HepG2 (cell line): Measurements from ENCODE around the gene CATSPERB. TPM values are rescaled to one million over a fixed set of nuclear protein-coding genes. Genes with fewer than 3 reads are reported as not detected.

ENCODE experiments used
- ATAC-seq: fragments of 200-7000 bp; cut with Tn5 transposase; 3 replicates; pipeline ENCODE4 v1.9.1; 2020; ENCODE audit warnings: mild to moderate bottlenecking, moderate library complexity
- BruUV-seq: library from RNA; stranded (reverse); fragments of 400-500 nt; replicated peaks from 2 replicates; lab custom pipeline; 2021; lab: Mats Ljungman, UMichigan
- CTCF ChIA-PET: fragments of 300-600 bp; formaldehyde crosslinking; extraction: SDS; loops from one replicate; lab custom pipeline; 2021; ENCODE audit warnings: low total read pairs, inconsistent platforms, low intra/inter-chr PET ratio; lab: Yijun Ruan, JAX
- POLR2A ChIA-PET: fragments of 350-600 bp; sonication (Branson Sonifier 250); formaldehyde crosslinking; loops from one replicate; lab custom pipeline; 2020; ENCODE audit warnings: antibody characterized with exemption, inconsistent platforms; lab: Yijun Ruan, JAX
- DNase-seq: peaks from one replicate; pipeline ENCODE4 v3.0.0-alpha.2; 2015; ENCODE audit warnings: low spot score
- FAIRE-seq: peaks from 3 replicates; lab custom pipeline; 2011; peaks lifted over from hg19 to GRCh38; lab: Jason Lieb, UNC
- H2AFZ ChIP-seq: one replicate; pipeline ENCODE4 v1.6.1; 2011; ENCODE audit warnings: low read length, inconsistent platforms
- H3K27ac ChIP-seq: fragments of 300-600 bp; 3 replicates; pipeline ENCODE4 v1.8.0; 2011; ENCODE audit warnings: mixed run types, mild to moderate bottlenecking, mixed read lengths, low read length, inconsistent platforms; ENCODE audit not compliant: insufficient read depth; ENCODE audit errors: extremely low read length
- H3K27me3 ChIP-seq, 2 experiments: fragments of 200-600 bp in 1 of 2; 2 replicates in 1 of 2; 3 replicates in 1 of 2; pipeline versions ENCODE4 v1.6.0 to v1.8.0; 2011; ENCODE audit warnings: low read length in 2 of 2, mild to moderate bottlenecking in 2 of 2, moderate library complexity in 2 of 2, inconsistent platforms in 1 of 2; ENCODE audit not compliant: insufficient read depth in 2 of 2, control insufficient read depth in 1 of 2
- H3K36me3 ChIP-seq, 2 experiments: fragments of 200-600 bp in 1 of 2; replicated peaks in 1 of 2; 2 replicates in 1 of 2; 3 replicates in 1 of 2; pipeline versions ENCODE4 v1.5.1 to v1.8.0; 2011; ENCODE audit warnings: low read length in 2 of 2, inconsistent platforms in 1 of 2; ENCODE audit not compliant: insufficient read depth in 2 of 2, control insufficient read depth in 1 of 2
- H3K4me1 ChIP-seq: 2 replicates; pipeline ENCODE4 v1.5.1; 2012; ENCODE audit warnings: low read length, inconsistent platforms; ENCODE audit not compliant: insufficient read depth
- H3K4me2 ChIP-seq: 2 replicates; pipeline ENCODE4 v1.6.0; 2011; ENCODE audit warnings: low read depth, low read length, inconsistent platforms
- H3K4me3 ChIP-seq, 3 experiments: fragments of 200-600 bp in 1 of 3; sonication (generic), shearing (Covaris generic) in 1 of 3; replicated peaks in 1 of 3; 2 replicates each; pipeline ENCODE4 v1.5.1; 2011 to 2016; ENCODE audit warnings: low read length in 3 of 3, inconsistent platforms in 2 of 3, low read depth in 2 of 3, mild to moderate bottlenecking in 2 of 3, control low read depth in 1 of 3, mixed read lengths in 1 of 3; ENCODE audit not compliant: insufficient read depth in 1 of 3
- H3K79me2 ChIP-seq: one replicate; pipeline ENCODE4 v1.6.1; 2011; ENCODE audit warnings: low read length, inconsistent platforms; ENCODE audit not compliant: insufficient read depth
- H3K9ac ChIP-seq: 2 replicates; pipeline ENCODE4 v1.6.0; 2011; ENCODE audit warnings: mild to moderate bottlenecking, low read depth, low read length, inconsistent platforms; ENCODE audit not compliant: insufficient read depth
- H3K9me3 ChIP-seq: 2 replicates; pipeline ENCODE4 v1.5.1; 2012; ENCODE audit warnings: mild to moderate bottlenecking, low read length
- H4K20me1 ChIP-seq: 2 replicates; pipeline ENCODE4 v1.6.0; 2011; ENCODE audit warnings: inconsistent platforms, mild to moderate bottlenecking, low read length, moderate library complexity; ENCODE audit not compliant: insufficient read depth
- IKZF1 ChIP-seq: fragments of 450-650 bp; IDR thresholded peaks from 2 replicates; pipeline ENCODE4 v1.7.1; 2016
- SOX5 ChIP-seq: IDR thresholded peaks from 2 replicates; pipeline ENCODE4 v1.6.1; 2016; ENCODE audit warnings: borderline replicate concordance
- SYNCRIP ChIP-seq: fragments of 200-400 bp; formaldehyde crosslinking; IDR thresholded peaks from 2 replicates; pipeline ENCODE4 v1.6.1; 2018; ENCODE audit warnings: mild to moderate bottlenecking, low read depth, low read length; ENCODE audit not compliant: insufficient read depth
- ZBTB20 ChIP-seq: sonication (generic); formaldehyde crosslinking; IDR thresholded peaks from 2 replicates; pipeline ENCODE4 v1.8.1; 2023; ENCODE audit warnings: missing genetic modification reagents, low read depth, mild to moderate bottlenecking, borderline replicate concordance
- ZNF44 ChIP-seq: sonication (generic); formaldehyde crosslinking; IDR thresholded peaks from 2 replicates; pipeline ENCODE4 v1.5.1; 2020; ENCODE audit warnings: mild to moderate bottlenecking, missing genetic modification reagents
- ZNF839 ChIP-seq: sonication (generic); formaldehyde crosslinking; IDR thresholded peaks from 2 replicates; pipeline ENCODE4 v1.4.0; 2020; ENCODE audit warnings: missing genetic modification reagents, mild to moderate bottlenecking, borderline replicate concordance
- WGBS: methylation state at CpG from one replicate; pipeline ENCODE4 v1.1.6; 2017; ENCODE audit warnings: low lambda C conversion rate; 5-methylcytosine and 5-hydroxymethylcytosine counted together
- in situ Hi-C: cut with HindIII; loops from 2 replicates; pipeline ENCODE4 v1.10.0; 2017; ENCODE audit warnings: low pct_unique_long_range_greater_than_20kb; ENCODE audit not compliant: extremely low pct_ligation_motif_present
- intact Hi-C: fragments of 100-400 bp; cut with micrococcal nuclease; formaldehyde crosslinking; loops from one replicate; pipeline ENCODE4 v1.10.0; 2022; ENCODE audit not compliant: unreplicated experiment
- polyA plus RNA-seq, 8 experiments: library from polyadenylated mRNA; depleted of rRNA in 3 of 8; stranded (reverse) in 7 of 8; unstranded in 1 of 8; fragments of >200 nt; fragmentation: Illumina TruSeq in 4 of 8; extraction: Trizol in 4 of 8; gene quantifications; 2 replicates each; pipeline versions ENCODE4 v1.2.1 to v1.2.3, GENCODE V29; 2011 to 2016; ENCODE audit warnings: low read depth in 4 of 8, missing spikeins in 1 of 8, mixed read lengths in 1 of 8; ENCODE audit not compliant: insufficient read depth in 1 of 8
- total RNA-seq, 5 experiments: library from RNA; depleted of rRNA; stranded (reverse); fragments of >200 nt; fragmentation: Illumina TruSeq; extraction: Trizol; gene quantifications; 2 replicates each; pipeline ENCODE4 v1.2.3, GENCODE V29; 2016; ENCODE audit warnings: low read depth in 1 of 5
- TF ChIP-seq, protein P1 (sequence below): sonication (generic); formaldehyde crosslinking; IDR thresholded peaks from 2 replicates; pipeline ENCODE4 v1.8.0; 2022; ENCODE audit warnings: missing genetic modification reagents, mild to moderate bottlenecking, borderline replicate concordance
- TF ChIP-seq, protein P2 (sequence below): sonication (generic); formaldehyde crosslinking; IDR thresholded peaks from 2 replicates; pipeline ENCODE4 v1.4.0; 2020; ENCODE audit warnings: missing genetic modification reagents

The CATSPERB gene
- total and polyA plus RNA-seq, 2 of the 13 experiments (the other 11 are each of a cell fraction or from before 2014, with no cell fraction given): not detected

DNA sequence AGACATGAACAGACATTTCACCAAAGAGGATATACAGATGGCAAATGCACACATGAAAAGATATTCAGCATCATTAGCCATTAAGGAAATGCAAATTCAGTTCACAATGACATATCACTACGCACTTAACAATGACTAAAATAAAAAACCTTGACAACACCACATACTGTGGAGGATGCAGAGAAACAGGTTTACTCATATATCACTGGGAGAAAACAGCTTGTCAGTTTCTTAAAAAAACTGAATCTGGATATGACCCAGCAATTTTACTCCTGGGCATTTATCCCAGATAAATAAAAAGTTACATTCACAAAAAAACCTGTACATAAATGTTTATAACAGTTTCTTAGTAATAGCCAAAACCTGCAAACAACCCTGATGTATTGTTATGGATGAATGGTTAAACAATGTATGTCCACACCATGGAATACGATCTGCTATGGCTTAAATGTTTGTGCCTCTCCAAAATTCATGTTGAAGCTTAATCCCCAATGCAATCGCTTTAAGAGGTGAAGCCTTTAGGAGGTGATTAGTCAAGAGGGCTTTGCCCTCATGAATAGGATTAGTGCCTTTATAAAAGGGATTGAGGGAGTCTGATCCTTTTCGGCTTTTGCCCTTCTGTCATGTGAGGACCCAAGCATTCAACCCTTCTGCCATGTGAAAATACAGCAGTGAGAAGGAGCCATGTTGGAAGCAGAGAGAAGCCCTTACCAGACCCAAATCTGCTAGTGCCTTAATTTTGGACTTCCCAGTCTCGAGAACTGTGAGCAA, 185.8 kb downstream of the CATSPERB start:
- in situ Hi-C loops: no loop called here

More for the DNA sequence above, 185.8 kb downstream of the CATSPERB start:
- no peaks in the 10 kb centered on the region for H3K36me3 ChIP-seq
- POLR2A ChIA-PET: no interaction called here
- no peaks in the 10 kb centered on the region for H3K79me2 ChIP-seq
- no peak for ATAC-seq
- H3K9ac ChIP-seq: no peak overlapping the region
- H3K4me2 ChIP-seq: no peak overlapping the region
- H4K20me1 ChIP-seq: no peaks in the 10 kb centered on the region
- no peak overlapping the region for H3K4me3 ChIP-seq
- no peak overlapping the region for H2AFZ ChIP-seq
- no TSS peak for BruUV-seq
- no peak overlapping the region for H3K27ac ChIP-seq
- intact Hi-C loops: no loop called here
- DNase-seq: no peak
- no peak for TF ChIP-seq SYNCRIP
- no peak for TF ChIP-seq ZNF44
- TF ChIP-seq SOX5: no peak
- TF ChIP-seq, protein P1, sequence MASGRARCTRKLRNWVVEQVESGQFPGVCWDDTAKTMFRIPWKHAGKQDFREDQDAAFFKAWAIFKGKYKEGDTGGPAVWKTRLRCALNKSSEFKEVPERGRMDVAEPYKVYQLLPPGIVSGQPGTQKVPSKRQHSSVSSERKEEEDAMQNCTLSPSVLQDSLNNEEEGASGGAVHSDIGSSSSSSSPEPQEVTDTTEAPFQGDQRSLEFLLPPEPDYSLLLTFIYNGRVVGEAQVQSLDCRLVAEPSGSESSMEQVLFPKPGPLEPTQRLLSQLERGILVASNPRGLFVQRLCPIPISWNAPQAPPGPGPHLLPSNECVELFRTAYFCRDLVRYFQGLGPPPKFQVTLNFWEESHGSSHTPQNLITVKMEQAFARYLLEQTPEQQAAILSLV (CRISPR knock-in tag): no peak
- no peak for TF ChIP-seq ZBTB20 (CRISPR knock-in tag)
- TF ChIP-seq, protein P2, sequence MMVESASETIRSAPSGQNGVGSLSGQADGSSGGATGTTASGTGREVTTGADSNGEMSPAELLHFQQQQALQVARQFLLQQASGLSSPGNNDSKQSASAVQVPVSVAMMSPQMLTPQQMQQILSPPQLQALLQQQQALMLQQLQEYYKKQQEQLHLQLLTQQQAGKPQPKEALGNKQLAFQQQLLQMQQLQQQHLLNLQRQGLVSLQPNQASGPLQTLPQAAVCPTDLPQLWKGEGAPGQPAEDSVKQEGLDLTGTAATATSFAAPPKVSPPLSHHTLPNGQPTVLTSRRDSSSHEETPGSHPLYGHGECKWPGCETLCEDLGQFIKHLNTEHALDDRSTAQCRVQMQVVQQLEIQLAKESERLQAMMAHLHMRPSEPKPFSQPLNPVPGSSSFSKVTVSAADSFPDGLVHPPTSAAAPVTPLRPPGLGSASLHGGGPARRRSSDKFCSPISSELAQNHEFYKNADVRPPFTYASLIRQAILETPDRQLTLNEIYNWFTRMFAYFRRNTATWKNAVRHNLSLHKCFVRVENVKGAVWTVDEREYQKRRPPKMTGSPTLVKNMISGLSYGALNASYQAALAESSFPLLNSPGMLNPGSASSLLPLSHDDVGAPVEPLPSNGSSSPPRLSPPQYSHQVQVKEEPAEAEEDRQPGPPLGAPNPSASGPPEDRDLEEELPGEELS: no peak
- no peak for TF ChIP-seq ZNF839
- no peak for TF ChIP-seq IKZF1
- no peak for FAIRE-seq
- 0% methylated on average over 5 of the region's 5 CpGs for WGBS
- H3K27me3 ChIP-seq: no peaks in the 10 kb centered on the region; a peak in 1 of 5 replicates
- H3K9me3 ChIP-seq: peaks cover 6% of the 10 kb centered on the region; the same call in 1 of the 2 replicates
- peaks cover 14% of the 10 kb centered on the region; the same call in 1 of the 2 replicates for H3K4me1 ChIP-seq
- CTCF ChIA-PET: no interaction called here
